ENCODE data around the gene SLC24A2.
"Not testable (repeated sequence)": the region's sequence is repeated elsewhere in the genome, so short reads cannot be mapped to it uniquely, and the experiment has no call there.

The SLC24A2 gene

DNA sequence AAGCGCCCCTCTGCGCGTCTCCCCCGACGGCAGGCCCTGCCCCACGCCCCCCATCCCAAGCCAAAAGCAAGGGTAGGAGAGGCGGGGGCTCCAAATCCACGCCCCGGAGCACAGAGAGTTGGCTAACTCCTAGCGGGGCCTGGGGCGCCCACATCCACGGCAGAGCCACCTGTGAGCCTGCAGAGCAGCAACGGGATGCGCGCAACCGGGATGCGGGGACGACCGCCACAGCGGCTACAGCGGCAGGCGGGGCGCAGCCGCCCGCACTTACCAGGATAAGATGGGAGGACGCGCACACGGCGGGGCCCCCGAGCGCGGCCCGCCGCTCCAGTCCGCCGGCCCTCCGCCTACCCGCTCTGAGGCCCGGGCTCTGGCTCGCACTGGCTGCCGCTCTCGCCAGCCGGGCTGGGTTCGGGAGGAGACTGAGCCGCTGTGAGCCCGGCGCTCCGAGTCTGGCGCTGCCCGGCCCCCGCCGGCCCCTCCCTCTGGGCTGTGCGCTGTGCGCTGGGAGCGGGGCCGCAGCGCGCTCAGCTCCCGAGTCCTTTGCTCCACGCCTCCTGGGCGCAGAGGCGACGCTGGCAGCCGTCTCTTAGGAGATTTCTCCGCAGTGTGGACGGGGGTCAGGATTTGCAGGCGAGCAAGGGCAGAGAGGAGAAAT is at the start of gene SLC24A2:
Gene SLC24A2, minus strand, starts transcription at position 424 of the 658 bp plus-strand sequence.
- no peak for DNase-seq (ENCODE audit: low spot score)

DNA sequence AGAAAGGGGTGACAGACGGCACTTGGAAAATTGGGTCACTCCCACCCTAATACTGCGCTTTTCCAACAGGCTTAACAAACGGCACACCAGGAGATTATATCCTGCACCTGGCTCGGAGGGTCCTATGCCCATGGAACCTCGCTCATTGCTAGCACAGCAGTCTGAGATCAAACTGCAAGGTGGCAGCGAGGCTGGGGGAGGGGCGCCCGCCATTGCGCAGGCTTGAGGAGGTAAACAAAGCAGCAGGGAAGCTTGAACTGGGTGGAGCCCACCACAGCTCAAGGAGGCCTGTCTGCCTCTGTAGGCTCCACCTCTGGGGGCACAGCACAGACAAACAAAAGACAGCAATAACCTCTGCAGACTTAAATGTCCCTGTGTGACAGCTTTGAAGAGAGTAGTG is 44.5 kb upstream of the SLC24A2 start:
- DNase-seq (ENCODE audit: low spot score): not testable (repeated sequence)

DNA sequence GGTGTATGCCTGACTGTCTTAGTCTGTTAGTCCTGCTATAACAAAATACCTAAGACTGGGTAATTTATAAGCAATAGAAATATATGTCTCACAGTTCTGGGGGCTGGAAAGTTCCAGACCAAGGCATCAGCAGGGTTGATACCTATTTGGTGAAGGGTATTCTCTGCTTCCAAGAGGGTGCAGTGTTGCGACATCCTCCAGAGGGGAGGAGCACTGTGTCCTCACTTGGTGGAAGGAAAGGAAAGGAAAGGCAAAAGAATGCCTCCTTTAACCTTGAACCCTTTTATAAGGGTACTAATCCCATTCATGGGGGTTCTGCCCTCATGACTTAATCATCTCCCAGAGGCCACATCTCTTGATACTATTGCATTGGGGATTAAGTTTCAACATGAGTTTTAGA is 42.0 kb upstream of the SLC24A2 start:
- DNase-seq (ENCODE audit: low spot score): no peak

DNA sequence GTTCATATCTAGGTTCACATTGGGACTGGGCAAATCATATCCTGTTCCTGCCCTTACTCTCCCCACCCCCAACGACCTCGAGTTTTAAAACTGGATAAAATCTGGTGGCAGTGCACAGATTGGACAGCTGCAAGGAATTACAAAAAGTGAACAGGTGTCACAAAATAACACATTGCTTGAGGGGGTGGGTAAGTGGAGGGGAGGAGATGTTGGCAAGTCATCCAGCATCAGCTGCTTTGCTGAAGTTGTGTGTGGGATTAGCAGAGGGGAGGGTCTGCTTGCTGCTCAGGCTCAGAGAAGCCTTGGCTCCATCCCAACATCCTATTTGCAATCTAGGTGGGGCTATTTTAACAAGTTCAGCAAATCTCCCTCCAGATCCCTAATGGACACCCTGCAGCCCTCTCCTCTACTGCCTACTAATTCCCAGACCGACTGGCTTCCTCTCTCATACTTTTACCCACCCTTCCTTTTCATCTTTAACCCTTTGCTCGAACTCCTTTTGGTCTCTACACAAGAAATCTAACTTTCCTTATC is 39.8 kb upstream of the SLC24A2 start:
- DNase-seq (ENCODE audit: low spot score): no peak

DNA sequence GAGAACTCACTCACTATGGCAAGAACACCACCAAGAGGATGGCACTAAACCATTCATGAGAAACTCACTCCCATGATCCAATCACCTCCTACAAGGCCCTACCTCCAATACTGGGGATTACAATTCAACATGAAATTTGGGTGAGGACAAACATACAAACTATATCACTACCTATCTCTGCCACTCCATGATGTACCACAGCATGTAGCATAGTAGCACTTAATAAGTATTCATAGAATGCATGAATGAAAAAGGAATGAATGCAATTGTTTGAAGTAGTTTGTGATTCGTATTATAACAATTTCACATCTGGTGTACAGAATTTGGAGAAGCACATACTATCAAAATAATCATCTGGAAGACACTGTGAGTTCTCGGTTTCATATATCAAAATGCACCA is 27.9 kb upstream of the SLC24A2 start:
- no peak for DNase-seq (ENCODE audit: low spot score)

DNA sequence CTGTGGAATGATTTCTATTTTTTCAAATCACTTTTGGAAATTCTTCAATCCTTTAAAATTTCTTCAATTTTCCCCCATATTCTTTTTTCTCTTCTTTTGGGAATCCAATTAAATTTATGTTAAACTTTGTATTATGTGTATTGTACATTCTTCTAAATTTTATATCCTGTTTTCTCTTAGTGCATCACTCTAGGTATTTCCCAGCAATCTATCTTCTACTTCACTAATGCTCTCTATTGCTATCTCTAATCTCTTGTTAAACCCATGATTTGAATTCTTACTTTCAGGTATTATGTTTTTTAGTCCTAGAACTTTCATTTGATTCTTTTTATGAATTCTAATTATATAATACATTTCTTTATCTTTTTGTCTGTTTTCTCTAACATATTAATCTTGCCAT is 23.4 kb upstream of the SLC24A2 start:
- DNase-seq (ENCODE audit: low spot score): no peak

DNA sequence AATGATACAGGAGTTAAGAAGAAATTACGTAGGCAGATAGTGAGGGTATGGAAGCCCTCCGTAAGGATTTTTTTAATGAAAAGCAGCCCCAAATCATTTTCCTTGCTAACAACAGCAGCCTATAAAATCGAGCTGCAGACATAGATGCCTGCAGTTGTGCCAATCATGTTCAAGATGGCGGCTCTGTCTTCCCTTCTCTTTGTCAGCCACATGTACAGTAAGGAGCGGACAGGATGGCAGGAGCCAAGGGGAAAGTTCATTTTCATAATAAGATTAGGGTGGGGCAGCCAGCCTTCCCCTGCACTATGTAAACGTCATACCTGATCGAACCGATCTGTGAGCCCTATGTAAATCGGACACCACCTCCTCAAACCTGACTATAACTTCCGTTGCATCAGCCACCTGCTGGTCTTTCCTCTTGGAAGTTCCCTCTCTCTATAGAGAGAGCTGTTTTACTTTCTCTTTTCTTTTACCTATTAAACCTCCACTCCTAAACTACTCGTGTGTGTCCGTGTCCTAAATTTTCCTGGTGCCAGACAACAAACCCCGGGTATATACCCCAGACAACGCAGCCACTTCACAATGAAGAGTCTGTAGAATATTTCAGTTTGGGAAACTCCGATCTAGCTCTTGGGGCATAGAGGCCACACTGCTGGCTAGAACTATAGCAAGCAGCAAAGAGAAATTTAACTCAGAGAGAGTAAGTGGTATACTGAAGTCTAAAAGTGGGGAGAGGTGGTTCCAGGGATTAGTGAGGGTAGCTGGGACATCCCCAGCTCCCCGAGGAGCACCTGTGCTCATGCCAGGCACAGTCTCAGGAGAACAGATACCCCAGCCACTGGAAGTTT is 20.8 kb upstream of the SLC24A2 start:
- no peak for DNase-seq (ENCODE audit: low spot score)

DNA sequence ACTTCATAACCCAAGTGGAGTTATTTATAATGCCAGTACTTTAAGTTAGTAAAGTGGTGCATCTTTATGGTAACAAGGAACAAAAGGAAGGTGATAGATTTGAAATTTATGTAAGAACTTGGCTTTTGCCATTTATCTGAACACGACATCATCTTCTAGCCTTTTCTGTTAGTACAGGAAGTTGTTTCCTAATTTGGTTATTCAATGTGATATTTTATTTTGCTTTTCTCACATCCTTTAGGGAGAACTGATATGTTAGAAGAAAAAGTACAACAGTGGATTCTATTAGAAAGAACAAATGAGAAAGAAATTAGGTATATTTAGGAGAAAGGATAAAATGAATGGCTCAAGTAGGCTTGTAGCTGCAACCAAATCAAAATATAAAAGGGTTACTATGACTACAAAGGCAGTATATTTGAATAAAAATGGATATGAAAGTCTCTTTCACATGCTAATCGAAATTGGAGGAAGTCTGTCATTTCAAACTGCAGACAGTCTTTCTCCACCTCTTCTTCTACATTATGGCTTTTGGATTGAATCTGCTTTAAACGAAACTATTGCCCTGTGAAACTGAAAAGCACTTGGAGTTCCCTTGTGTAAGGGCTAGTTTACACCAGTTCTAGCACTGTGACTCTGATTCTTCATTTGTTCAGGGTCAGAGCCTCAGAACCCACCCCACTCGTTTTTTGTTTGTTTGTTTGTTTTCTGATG is 18.5 kb upstream of the SLC24A2 start:
- DNase-seq (ENCODE audit: low spot score): no peak

DNA sequence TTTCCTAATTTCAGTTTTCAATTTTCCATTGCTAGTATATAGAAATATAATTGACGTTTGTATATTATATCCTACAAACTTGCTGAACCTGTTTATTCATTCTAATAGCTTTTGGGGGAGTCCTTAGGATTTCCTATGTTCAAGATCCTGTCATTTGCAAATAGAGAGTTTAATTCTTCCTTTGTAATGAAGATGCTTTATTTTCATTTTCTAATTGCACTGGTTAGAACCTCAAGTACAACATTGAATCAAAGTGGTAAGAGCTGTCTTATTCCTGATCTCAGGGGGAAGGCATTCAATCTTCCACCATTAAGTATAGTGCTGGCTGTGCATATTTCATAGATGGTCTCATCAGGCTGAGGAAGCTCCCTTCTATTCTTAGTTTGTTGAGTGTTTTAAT is 15.6 kb upstream of the SLC24A2 start:
- no peak for DNase-seq (ENCODE audit: low spot score)

DNA sequence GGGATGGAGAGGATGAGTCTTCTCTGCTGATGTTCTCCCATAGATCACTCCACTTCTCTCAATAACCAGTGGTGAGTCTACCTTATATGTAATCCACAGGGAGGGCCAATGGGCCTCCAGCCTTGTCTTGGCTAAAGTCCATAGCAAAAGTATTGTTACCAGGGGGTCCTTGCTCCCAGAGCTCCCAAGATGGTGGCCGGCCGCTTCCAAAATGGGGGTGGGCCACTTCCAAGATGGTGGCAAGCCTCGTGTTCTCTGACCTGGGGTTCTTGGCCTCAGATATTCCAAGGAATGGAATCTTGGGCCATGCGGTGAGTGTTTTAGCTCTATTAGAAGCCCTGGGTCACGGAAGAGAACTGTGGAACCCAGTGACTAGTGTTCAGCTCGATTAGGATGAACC is 12.0 kb upstream of the SLC24A2 start:
- no peak for DNase-seq (ENCODE audit: low spot score)

DNA sequence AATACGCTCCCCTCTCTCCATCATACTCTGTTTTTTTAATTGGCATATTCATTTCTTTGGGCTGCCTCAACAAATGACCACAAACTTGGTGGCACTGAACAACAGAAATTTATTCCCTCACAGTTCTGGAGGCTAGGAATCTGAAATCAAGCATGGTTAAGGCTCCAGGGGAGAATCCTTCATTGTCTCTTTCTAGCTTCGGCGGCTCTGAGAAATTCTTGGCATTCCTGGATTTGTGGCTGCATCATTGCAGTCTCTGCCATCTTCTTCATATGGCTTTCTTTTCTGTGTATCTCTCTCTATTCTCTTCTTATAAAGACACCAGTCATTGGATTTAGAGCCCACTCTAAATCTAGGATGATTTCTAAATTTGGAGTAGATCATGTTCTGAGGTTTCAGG is 10.9 kb upstream of the SLC24A2 start:
- DNase-seq (ENCODE audit: low spot score): no peak

DNA sequence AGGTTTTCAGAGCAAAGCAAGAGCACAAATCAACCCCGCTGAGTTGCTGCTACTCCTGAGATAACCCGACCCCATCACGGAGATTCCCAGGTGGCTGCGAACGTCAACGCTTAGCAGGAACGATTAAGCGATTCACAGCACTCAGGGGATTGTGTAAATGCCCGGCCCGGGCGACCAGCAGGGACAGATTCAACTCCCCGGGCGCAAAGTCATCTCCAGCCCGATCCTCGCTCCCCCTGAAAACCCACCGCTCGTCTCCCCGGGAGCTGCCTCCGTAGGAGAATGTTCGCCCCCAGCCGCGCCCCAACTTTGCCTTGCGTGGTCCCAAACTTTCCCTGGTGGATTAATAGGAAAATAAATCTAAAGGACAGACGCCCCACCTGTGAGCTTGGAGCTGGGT is 685 bp downstream of the SLC24A2 start:
- DNase-seq (ENCODE audit: low spot score): no peak

DNA sequence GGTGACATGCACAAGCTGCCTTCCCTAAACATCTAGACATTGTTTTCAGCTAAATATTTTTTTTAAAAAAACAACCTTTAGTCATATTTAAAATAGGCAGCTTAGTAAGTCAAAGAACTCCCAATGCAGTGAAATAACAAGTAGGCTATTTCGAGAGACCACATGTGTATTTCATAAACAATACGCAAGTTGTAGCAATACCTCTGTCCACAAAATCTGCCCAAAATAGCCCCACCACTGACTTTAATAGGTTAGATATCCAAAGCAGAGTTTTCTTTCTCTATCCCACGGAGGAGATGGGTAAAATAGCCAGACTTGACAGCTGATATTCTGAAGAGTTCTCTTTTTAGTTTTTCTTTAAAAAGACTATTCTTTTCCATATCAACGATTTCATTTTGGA is 1.2 kb downstream of the SLC24A2 start:
- no peak for DNase-seq (ENCODE audit: low spot score)

DNA sequence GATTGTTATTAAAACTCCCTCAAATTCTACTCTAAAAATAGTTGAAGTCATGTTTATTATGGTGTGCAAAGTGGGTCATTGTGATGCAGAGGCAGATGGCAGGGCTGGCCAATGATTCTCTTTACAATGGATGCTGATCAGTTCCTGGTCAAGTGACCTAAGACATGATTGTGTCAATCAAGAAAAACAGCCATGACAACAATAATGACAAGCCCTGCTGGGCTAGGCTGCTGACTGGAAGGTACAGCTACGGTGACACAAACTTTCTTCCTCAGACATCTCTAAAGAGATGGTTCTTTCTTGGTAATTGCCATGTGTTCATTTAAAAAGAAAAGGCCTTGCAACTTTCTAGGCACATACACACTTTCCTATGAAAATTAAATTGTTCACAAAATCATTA is 3.6 kb downstream of the SLC24A2 start:
- no peak for DNase-seq (ENCODE audit: low spot score)

DNA sequence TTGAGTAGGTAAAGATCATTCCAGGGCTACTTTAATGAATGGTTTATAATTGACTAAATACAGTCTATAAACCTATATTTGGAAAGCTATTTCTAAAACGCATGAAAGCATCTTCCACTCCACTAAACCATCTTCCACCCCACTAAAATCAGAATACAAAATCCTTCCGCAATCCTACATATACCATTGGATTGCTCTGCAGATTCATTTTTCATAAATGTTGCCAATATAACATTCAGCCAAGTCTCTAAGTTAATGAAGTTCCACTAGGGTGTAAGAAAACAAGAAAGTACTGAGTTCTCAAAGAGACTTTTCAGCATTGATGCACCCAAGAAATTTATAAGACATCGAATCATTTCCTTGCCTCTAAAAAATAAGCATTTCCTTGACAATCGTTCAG is 4.7 kb downstream of the SLC24A2 start:
- no peak for DNase-seq (ENCODE audit: low spot score)

DNA sequence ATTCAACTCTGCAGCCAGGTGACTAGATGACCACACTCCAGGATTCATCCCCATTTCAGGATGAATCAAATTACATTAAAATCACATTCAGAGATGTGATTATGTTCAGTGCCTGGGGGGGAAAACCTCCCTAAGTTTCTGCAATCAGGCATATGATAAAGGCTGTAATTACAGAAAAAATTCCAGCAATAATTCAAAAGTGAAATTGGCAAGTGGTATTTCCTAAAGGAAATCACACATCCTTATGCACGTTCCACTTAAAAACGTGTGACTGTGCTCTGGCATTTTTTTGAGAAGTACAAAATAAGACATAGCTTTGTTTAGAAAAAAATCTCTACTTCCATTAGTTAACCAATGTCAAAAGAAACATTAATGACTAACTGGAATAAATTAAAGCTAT is 5.3 kb downstream of the SLC24A2 start:
- DNase-seq (ENCODE audit: low spot score): no peak

DNA sequence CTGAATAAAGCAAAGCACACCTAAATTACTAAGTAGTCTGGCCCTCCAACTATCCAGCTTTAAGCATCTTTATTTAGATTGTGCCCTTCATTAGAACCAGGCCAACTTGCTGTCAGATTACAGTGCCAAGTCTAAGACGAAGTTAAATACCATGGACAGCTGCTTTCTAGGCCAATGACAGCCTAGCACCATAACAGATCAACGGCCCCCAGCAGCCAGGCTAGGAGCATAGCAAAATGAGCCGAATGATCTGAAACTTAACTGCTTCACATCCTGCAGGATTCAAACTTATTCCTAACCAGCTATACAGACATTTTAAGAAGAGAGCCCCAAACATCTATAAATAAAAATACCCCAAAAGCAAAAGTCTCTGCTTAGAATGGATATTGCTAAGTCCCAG is 6.8 kb downstream of the SLC24A2 start:
- DNase-seq (ENCODE audit: low spot score): no peak

DNA sequence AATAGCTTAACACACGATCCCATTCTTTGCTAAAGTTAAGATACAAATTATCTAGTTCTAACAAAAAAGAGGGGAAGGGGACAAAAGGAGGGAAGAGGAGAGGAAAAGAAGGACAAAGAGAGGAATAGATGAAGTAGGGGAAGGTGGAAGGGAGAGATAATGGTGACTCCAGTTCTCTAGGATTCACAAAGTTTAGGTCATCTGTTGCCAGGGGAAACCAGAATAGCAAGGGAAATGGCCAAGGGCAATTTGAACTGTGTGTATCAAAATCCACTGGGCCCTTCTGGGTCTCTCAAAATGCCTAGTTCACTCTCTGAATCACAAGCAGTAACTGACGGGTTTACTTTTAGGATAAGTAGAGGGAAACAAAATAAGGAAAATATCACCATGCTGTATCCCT is 7.6 kb downstream of the SLC24A2 start:
- DNase-seq (ENCODE audit: low spot score): no peak

DNA sequence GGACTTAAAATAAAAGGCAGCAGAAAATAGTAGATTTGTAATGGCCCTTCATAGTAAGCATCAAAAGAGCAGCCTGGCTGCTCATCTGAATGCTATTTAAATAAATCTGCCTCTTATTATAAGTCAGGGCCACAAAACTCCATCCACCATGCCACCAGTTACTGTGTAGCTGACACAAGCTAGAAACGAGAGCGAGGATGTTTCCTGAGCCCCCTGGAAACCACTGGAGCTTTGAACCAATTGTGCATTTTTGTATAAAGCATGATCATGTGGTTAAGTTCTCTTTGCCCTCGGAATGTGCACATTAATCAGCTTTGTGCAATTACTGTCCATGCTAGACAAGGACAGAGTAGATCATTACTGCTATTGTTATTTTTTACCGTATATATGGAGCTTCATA is 17.4 kb downstream of the SLC24A2 start:
- DNase-seq (ENCODE audit: low spot score): no peak

DNA sequence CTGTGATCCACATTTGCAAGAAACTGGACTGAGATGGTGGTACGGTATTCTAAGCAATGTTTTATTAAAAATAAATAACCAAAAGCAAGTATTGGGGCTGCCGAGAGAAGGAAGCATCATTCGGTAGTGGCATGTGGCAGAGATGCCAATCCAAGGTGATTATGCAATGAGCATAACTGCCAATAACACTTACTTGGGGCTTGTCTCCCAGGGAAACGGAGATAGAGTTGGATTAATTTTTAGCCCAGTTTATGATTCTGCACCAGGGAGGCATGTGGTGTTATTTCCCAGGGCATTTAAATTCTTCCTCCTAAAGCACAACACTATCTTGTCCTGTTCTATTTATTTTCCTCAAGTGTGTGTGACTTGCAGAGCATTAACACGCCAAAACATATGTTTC is 17.9 kb downstream of the SLC24A2 start:
- no peak for DNase-seq (ENCODE audit: low spot score)

DNA sequence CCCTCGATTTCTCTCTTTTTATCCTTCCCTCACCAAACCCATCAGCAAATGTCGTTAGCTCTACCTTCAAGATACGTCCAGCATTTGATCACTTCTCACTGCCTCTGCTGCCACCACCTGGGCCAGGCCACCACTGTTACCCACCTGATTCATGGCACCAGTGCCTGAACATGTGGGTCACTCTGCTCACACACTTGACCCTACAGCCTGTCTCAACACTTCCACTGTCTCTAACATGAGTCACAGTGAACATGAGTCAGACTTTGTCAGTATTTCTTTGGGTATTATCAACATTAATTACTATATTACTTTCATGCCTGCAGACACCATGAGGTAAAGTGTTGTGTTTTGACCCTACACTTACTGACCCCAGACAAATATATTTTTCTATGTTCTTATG is 19.6 kb downstream of the SLC24A2 start:
- DNase-seq (ENCODE audit: low spot score): no peak

DNA sequence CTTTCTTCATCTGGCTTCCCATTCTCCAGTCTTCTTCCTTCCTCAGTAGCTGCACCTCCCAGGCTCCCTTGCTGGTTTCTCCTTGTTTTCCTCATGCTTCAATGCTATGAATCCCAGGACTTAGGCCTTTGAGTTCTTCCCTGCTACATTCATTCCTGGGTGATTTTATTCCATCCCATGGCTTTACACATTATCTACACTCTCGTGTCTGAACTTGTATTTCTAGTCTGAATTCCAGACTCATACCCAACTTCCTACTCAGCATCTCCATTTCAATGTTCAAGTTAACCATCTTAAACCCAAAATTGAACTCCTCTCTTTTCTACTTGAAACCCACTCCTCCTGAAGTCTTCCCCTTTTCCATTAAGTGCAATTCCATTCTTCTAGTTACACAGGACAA is 20.0 kb downstream of the SLC24A2 start:
- no peak for DNase-seq (ENCODE audit: low spot score)

DNA sequence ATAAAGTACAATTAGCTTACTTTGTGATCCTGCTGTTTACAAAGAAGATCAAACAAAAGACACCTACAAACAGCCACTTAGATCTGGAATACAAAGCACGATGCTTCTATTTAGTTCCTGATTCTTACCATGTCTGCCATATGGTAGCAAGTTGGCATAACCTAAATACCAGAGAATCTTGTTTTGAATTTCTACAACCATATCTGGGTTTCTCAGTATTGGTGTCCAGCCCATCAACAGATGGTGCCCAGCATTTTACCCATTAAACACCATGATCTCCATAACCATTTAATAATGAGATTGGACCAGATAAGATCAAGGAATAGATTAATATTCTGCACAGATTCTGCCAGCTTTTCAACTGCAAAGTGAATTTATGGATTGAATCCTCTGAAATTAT is 29.8 kb downstream of the SLC24A2 start:
- DNase-seq (ENCODE audit: low spot score): no peak

Data from hematopoietic multipotent progenitor cell treated with erythropoietin and hydrocortisone succinate and interleukin-3 and kit ligand, for 15 days (in vitro differentiated cells).